ENCODE data around the gene CFD.
"Not testable (repeated sequence)": the region's sequence is repeated elsewhere in the genome, so short reads cannot be mapped to it uniquely, and the experiment has no call there.

Gene CFD

DNA sequence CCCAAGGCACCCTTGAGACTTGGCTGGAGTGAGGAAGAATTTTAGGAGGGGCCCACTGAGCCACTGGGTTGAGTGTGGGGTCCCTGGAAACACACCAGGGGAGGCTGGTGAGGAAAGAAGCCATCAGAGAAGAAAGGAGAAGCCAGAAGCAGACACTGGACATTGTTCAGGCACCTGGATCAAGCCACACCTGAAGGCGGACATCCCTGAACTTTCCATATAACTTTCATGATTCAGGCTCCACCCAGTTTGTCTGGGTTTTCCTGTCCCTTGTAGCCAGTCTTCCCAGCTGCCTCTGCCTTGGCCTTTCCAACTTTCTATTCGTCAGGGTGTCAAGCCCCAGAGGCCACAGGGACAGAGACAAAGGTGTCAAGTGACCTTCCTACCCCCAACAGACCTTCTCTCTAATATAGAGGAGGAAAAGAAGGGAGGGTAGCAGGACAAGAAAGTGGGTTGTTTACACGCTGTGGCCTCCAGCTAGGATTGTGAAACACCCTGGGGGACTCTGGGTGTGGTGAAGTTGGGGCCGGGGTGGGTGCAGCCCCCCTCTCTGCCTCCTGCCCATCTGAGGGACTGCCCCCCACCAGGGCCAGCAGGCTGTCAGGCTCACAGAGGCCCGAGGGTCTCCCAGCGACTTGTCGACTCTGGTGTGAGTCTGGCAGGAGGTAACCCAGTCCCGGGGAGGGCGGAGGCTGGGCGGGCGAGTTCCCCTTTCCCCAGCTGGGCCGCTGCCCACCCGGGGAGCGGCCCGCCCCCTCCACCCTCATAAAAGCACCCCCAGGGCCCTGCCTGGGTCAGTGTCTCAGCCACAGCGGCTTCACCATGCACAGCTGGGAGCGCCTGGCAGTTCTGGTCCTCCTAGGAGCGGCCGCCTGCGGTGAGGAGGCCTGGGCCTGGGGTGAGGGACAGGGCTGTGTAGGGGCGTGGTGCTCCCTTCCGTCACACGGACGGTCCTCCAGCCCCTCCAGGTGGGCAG lies at the start of gene CFD:
CFD (plus strand) TSS at position 797 of the 976 bp plus-strand sequence; CDS start at position 823, 26 bp downstream.
- in situ Hi-C loops (cut with MboI; ENCODE audit: low sequenced_read_pairs) = no loop called here

DNA sequence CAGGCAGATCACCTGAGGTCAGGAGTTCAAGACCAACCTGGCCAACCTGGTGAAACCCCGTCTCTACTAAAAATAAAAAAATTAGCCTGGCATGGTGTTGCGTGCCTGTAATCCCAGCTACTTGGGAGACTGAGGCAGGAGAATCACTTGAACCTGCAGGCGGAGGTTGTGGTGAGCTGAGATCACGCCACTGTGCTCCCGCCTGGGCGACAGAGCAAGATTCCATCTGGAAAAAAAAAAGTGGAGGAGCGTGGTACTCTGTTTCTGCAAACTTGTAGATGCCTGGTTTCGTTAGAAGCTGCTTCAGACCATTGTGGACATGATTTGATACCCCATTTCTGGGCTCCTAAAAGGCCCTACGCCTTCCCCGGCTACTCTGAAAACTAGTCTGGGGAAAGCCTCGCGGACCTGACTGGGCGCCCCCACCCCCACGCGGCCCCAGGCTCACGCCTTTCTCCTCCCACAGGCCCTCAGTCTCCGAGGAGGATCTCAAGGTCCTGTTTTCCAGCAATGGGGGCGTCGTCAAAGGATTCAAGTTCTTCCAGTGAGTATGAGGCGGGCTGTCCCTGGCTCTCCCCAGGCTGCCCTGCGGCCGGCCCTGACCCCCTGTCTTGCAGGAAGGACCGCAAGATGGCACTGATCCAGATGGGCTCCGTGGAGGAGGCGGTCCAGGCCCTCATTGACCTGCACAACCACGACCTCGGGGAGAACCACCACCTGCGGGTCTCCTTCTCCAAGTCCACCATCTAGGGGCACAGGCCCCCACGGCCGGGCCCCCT lies 49.2 kb upstream of the CFD start:
- in situ Hi-C loops (cut with MboI; ENCODE audit: low sequenced_read_pairs) = no loop called here

DNA sequence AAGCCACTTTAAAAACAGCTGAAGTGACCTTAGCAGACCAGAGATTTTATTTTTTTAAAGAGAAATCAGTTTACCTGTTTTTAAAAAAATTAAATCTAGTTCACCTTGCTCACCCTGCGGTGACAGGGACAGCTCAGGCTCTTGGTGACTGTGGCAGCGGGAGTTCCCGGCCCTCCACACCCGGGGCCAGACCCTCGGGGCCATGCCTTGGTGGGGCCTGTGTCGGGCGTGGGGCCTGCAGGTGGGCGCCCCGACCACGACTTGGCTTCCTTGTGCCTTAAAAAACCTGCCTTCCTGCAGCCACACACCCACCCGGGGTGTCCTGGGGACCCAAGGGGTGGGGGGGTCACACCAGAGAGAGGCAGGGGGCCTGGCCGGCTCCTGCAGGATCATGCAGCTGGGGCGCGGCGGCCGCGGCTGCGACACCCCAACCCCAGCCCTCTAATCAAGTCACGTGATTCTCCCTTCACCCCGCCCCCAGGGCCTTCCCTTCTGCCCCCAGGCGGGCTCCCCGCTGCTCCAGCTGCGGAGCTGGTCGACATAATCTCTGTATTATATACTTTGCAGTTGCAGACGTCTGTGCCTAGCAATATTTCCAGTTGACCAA lies 48.5 kb upstream of the CFD start:
- in situ Hi-C loops (cut with MboI; ENCODE audit: low sequenced_read_pairs) = no loop called here

DNA sequence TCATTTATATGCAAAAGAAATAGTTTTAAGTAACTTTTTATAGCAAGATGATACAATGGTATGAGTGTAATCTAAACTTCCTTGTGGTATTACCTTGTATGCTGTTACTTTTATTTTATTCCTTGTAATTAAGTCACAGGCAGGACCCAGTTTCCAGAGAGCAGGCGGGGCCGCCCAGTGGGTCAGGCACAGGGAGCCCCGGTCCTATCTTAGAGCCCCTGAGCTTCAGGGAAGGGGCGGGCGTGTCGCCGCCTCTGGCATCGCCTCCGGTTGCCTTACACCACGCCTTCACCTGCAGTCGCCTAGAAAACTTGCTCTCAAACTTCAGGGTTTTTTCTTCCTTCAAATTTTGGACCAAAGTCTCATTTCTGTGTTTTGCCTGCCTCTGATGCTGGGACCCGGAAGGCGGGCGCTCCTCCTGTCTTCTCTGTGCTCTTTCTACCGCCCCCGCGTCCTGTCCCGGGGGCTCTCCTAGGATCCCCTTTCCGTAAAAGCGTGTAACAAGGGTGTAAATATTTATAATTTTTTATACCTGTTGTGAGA lies 47.9 kb upstream of the CFD start:
- in situ Hi-C loops (cut with MboI; ENCODE audit: low sequenced_read_pairs) = no loop called here

DNA sequence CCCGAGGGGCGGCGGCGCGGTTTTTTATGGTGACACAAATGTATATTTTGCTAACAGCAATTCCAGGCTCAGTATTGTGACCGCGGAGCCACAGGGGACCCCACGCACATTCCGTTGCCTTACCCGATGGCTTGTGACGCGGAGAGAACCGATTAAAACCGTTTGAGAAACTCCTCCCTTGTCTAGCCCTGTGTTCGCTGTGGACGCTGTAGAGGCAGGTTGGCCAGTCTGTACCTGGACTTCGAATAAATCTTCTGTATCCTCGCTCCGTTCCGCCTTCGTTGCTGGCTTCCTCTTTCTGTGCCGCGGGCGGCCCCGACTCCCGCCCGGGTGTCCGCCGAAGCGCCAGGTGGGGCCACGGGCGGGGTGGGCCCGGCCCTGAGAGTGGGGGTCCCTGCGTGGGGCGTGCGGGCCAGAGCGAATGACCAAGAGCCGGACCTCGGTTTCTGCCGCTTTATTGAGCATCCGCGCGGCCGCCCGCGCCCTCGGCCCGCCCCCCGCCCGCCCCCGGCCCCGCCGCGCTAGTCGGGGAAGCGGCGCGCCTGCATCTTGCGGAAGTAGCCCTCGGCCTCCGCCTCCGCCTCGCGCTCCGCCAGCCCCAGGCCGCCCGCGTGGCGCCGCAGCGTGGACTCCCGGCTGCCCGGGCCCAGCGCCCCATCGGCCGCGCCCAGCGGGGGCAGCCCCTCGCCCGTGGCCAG lies 47.3 kb upstream of the CFD start:
- in situ Hi-C loops (cut with MboI; ENCODE audit: low sequenced_read_pairs) = no loop called here

DNA sequence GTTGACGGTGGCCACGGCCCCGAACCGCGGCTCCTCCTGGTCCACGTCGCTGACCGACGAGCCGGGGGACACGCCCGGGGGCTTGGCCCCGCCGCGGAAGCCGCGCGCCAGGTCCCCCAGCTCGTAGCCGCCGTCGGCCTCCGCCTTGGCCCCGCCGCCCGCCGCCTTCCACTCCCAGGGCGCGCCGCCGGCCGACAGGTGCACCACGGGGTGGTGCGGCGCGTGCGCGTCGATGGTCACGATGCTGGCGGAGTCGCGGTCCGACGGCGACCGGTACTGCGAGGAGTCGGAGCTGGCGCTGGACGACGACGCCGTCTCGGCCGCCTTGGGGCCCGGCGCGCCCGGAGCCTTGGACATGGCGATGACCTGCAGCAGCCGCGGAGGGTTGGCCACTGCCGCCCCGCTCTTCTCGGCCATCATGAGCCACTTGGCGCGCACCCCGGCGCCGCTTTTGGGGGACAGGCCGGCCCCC lies 46.7 kb upstream of the CFD start:
- in situ Hi-C loops (cut with MboI; ENCODE audit: low sequenced_read_pairs) = no loop called here

DNA sequence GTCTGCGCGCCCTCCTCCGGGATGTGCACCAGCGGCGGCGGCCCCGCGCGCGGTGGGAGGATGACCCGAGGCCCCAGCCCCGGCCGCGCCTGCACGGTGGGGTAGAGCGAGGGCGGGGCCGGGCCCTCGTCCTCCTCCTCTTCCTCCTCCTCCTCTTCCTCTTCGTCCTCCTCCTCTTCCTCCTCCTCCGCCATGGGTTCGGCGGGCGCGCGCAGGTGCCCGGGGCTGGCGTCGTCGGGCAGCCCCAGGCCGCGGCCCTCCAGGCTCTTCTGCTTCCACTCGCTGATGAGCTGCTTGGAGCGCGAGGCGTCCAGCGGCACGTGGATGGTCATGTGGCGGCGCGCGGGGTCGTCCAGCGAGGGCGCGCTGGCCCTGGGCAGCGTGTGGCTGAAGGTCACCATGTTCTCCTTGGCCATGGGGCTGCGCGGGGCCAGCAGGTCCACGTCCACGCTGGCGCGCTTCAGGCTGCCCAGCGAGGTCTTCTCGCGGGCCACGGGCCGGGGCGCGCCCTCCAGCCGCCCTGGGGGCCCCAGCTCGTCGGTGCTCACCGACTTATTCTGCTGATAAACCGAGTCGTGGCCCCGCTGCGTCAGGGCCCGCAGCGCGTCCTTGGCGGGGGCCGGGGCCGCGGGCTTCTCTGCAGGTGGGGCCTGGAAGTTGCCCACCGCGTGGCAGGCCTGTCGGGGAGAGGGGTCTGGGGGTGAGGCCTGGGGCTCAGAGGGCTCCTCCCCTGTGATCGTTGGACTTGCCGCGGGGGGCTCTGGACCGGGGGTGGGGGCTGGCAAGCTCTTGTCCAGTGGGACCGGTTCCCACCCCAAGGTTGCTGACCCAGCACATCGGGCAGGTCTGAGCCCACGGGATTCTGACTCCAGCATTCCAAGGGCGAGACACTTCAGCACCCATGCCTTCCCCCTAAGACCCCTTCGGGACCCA lies 46.0 kb upstream of the CFD start:
- in situ Hi-C loops (cut with MboI; ENCODE audit: low sequenced_read_pairs) = no loop called here

DNA sequence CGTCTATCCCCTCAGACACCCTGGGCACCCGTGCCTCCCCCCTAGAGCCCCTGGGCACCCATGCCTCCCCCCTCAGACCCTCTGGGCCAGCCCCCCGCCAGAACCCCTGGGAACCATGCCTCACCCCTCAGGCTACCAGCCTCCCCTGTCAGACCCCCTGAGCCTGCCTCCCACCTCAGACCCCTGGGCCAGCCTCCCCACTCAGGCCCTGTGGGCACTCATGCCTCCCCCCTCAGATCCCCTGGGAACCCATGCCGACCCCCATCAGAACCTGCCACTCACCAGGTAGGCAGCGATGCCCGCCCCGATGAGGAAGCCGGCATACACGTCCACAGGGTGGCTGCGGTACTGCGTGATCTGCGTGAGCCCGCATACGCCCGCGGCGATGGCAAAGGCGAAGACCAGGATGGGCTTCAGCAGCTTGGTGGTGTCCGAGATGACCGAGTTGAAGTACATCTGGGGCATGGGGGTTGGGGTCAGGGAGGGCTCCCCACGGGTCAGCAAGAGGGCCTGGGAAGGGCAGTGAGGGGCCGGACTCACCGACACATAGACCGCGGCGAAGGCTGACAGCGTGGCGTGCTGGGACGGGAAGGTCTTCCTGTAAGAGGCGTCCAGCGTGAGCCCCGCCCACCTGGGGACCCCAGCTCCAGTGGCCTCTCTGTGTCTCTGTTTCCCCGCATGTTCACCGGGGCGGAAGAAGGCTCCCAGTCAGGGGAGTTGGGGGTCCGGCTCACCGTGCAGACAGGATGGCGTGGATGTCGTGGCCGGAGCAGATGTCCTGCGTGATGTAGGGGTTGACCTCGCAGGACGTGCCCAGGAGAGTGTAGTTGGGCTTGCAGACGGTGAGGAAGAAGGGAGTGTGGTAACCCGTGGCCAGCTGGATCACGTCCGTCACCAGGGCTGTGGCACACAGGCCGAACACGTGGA lies 45.0 kb upstream of the CFD start:
- in situ Hi-C loops (cut with MboI; ENCODE audit: low sequenced_read_pairs) = no loop called here

DNA sequence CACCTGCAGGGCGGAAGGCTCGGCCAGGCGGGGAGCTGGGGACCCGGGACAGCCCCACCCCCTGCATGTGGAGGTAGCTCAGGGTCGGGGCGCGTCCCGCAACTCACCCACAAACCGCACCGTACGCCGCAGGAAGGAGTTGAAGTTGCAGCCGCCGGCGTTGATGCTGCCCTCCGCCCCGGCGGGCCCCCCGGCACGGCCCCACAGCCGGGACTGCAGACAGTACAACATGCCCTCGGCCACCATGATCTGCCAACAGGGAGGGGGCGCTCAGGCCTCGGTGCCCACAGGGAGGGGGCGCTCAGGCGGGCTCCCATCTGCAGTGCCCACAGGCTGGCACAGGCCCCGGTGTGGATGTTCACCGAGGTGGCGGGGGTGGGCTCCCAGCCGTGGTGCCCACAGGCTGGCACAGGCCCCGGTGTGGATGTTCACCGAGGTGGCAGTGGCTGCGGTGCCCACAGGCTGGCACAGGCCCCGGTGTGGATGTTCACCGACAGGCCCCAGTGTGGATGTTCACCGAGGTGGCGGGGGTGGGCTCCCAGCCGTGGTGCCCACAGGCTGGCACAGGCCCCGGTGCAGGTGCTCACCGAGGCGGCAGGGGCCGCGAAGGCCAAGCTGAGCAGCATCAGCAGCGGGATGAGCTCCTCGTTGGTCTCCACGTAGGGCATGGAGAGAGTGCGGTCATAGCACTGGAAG lies 44.2 kb upstream of the CFD start:
- in situ Hi-C loops (cut with MboI; ENCODE audit: low sequenced_read_pairs) = no loop called here

DNA sequence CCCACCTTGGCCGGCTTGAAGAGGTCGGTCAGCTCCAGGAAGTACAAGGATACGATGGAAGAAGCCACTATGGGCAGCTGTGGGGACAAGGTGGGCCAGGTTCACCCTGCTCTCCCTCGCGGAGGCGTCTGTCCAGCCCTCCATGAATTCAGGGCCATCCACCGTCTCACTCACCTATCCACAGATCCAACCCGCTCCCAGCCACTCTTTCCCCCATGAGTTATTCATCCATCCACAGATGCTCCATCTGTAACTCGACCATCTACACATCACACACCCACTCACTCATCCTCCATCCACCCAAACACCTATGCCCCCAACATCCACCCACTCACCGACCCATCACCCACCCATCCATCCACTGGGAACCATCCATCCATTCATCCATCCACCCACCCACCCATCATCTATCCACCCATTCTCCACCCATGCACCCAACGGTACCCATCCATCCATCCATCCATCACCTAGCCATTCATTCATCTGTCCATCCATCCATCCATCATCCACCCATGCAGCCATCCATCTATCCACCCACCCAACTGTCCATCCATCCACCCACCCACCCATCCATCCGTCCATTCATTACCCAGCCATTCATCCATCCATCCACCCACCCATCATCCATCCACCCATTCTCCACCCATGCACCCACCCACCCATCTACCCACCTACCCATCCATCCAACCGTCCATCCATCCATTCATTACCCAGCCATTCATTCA lies 43.5 kb upstream of the CFD start:
- in situ Hi-C loops (cut with MboI; ENCODE audit: low sequenced_read_pairs) = no loop called here

DNA sequence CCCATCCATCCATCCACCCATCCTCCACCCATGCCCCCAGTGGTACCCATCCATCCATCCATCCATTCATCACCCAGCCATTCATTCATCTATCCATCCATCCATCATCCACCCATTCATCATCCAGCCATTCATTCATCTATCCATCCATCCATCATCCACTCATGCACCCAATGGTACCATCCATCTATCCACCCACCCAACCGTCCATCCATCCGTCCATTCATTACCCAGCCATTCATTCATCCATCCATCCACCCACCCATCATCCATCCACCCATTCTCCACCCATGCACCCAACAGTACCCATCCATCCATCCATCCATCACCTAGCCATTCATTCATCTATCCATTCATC lies 43.0 kb upstream of the CFD start:
- in situ Hi-C loops (cut with MboI; ENCODE audit: low sequenced_read_pairs) = no loop called here

DNA sequence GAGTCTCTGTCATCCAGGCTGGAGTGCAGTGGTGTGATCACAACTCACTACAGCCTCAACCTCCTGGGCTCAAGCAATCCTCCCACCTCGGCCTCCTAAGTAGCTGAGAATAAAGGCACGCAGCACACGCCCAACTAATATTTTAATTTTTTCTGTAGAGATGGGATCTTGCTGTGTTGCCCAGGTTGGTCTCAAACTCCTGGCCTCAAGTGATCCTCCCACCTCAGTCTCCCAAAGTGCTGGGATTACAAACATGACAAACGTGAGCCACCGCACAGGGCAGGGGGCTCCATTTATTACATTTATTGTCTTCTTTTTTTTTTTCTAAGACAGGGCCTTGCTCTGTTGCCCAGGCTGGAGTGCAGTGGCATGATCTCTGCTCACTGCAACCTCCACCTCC lies 39.3 kb upstream of the CFD start:
- in situ Hi-C loops (cut with MboI; ENCODE audit: low sequenced_read_pairs) = not testable (repeated sequence)

DNA sequence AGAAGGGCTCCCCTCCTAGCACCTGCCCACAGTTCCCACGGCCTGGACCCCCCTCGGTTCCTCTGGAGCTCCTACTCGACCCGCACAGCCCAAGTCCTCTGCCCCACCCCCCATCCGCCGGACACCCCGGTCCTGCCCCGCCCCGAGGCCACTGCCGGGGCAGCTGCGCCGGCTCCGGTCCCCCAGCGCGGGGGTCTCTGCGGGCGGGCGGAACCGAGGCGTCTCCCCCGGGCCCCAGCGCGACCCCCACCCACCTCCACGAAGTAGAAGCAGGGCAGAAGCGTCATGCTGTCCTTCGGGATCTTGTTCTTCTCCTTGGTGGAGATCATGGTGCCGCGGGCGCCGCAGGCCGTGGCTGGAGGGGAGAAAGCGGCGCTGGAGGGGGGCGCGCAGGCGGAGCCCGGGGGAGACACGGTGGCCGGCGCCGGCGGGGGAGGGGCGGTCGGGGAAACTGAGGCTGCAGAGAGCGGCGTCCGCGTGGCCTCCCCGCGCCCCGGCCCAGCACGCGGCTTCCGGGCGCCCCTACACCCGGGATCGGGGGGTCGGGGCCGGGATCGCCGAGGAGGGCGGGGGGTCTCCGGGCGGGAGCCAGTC lies 38.1 kb upstream of the CFD start:
- in situ Hi-C loops (cut with MboI; ENCODE audit: low sequenced_read_pairs) = no loop called here

DNA sequence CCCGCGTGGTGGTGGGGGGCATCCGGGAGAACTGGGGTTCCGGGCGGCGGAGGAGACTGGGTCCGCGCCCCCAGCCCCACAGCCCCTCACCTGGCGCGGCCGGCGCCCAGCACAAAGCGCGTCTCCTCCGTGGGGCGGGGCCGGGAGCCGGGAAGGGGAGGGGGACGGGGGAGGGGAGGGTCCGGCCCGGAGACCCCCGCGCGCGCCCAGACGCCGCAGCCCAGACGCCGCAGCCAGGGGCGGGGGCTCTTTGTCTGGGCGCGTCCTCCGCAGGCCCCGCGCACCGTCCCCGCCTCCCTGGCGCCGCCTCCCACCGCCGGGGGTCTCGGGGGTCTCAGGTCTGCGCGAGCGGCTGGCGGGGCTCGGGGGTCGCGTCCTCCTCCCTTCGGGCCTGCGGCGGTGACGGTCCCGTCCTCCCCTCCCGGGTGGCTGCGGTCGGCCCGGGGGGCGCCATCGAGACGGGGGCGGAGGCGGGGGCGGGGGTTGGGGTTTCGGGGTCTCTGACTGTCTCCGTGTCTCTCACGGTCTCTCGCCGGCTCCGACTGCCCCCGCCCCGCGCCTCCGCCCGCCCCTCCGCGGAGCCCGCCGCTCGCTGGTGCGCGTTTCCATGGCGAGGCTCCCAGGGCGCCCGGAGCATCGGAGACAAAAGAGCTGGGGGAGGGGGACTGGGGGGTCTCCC lies 37.5 kb upstream of the CFD start, which contains the start of gene PLPPR3:
PLPPR3 (minus strand) TSS at position 131 of the 679 bp plus-strand sequence. CDS start 396 bp downstream, outside the sequence.
- in situ Hi-C loops (cut with MboI; ENCODE audit: low sequenced_read_pairs) = no loop called here

DNA sequence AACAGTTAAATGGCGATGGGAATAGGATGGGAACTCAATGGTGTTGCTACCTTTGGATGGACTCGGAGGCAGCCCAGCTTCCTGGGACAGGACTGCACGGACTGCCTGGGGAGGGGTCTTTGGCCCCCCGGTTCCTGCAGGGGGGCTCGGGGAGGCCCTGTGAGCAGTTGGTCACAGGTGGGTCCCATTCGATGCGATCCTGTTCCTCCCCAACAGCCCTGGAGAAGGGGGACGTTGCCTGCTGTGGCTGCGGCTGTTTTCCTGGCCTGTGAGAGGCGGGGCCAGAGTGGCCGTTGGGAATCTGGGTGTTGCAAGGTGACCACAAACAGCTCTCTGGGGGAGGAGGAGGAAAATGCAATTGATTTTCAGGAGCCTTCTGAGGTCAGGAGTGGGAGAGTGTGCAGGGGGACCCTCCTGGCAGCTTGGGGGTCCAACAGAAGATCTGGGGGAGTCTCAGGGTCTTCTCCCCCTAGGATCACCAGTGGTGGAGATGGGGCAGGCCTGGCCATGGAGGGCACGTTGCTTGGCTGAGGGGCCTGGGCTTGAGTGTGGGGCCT lies 35.8 kb upstream of the CFD start:
- in situ Hi-C loops (cut with MboI; ENCODE audit: low sequenced_read_pairs) = no loop called here

DNA sequence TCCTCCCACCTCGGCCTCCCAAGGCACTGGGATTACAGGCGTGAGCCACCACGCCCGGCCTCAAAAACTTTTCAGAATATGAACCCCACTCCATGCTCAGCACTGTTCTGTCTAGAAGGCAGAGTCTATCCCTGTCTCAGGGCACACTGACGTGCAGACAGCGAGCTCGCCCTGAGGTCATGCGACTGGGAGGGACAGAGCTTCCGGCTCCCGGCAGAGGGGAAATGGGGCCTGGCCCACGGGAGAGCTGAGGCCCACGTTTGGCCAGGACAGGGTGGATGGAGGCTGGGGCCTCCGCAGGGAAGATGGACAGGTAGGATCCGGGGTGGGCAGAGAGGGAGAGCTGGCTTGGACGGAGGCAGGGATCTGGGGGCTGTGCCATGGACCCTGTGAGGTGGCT lies 34.6 kb upstream of the CFD start:
- in situ Hi-C loops (cut with MboI; ENCODE audit: low sequenced_read_pairs) = no loop called here
